Kidney tubule cell (primary cell): ENCODE results near the gene FAM120AOS.

Experiments used
- DNase-seq: peaks from one replicate; pipeline ENCODE4 v3.0.0-alpha.2; 2018; ENCODE audit warnings: low spot score

The FAM120AOS gene

GRCh38 chr9:93453047-93453914 lies at the start of gene FAM120AOS:
TSS of gene FAM120AOS (minus strand) at chr9:93453581. CDS start at chr9:93452709, 872 bp downstream.
- DNase-seq: peak; percentile 96

GRCh38 chr9:93501406-93501805 lies 48.0 kb upstream of the FAM120AOS start:
- DNase-seq: peak; percentile 8

- DNase-seq: no peak
Measured at GRCh38 chr9:93500571-93501298, 47.4 kb upstream of the FAM120AOS start.

- DNase-seq: no peak
Measured at GRCh38 chr9:93496285-93496684, 42.9 kb upstream of the FAM120AOS start.

GRCh38 chr9:93493949-93494348 lies 40.6 kb upstream of the FAM120AOS start:
- no peak for DNase-seq

GRCh38 chr9:93492327-93492726 lies 38.9 kb upstream of the FAM120AOS start:
- DNase-seq: no peak

- no peak for DNase-seq
Measured at GRCh38 chr9:93491593-93492232, 38.3 kb upstream of the FAM120AOS start.

GRCh38 chr9:93488244-93488643 lies 34.9 kb upstream of the FAM120AOS start:
- no peak for DNase-seq

GRCh38 chr9:93486268-93486667 lies 32.9 kb upstream of the FAM120AOS start:
- DNase-seq: no peak

- no peak for DNase-seq
Measured at GRCh38 chr9:93483497-93483896, 30.1 kb upstream of the FAM120AOS start.

- DNase-seq: no peak
Measured at GRCh38 chr9:93480728-93481324, 27.4 kb upstream of the FAM120AOS start.

- DNase-seq: no peak
Measured at GRCh38 chr9:93480262-93480661, 26.9 kb upstream of the FAM120AOS start.

- DNase-seq: no peak
Measured at GRCh38 chr9:93479726-93480125, 26.3 kb upstream of the FAM120AOS start.

- no peak for DNase-seq
Measured at GRCh38 chr9:93477397-93477796, 24.0 kb upstream of the FAM120AOS start.

- no peak for DNase-seq
Measured at GRCh38 chr9:93476924-93477323, 23.5 kb upstream of the FAM120AOS start.

GRCh38 chr9:93475856-93476255 lies 22.5 kb upstream of the FAM120AOS start:
- no peak for DNase-seq

- no peak for DNase-seq
Measured at GRCh38 chr9:93475108-93475507, 21.7 kb upstream of the FAM120AOS start.

GRCh38 chr9:93473411-93473810 lies 20.0 kb upstream of the FAM120AOS start:
- no peak for DNase-seq

- no peak for DNase-seq
Measured at GRCh38 chr9:93471124-93471523, 17.7 kb upstream of the FAM120AOS start.

- no peak for DNase-seq
Measured at GRCh38 chr9:93470391-93470790, 17.0 kb upstream of the FAM120AOS start.

GRCh38 chr9:93468763-93469456 lies 15.5 kb upstream of the FAM120AOS start:
- DNase-seq: no peak

GRCh38 chr9:93467462-93467861 lies 14.1 kb upstream of the FAM120AOS start:
- DNase-seq: no peak
